Chondrocyte (in vitro differentiated cells): ENCODE results near the gene SFSWAP. TPM values are rescaled to one million over a fixed set of nuclear protein-coding genes. Genes with fewer than 3 reads are reported as not detected.

Experiments
- DNase-seq: peaks from one replicate; pipeline ENCODE4 v3.0.0; 2021; ENCODE audit warnings: mixed read lengths, low spot score
- H3K27ac Mint-ChIP-seq: one replicate; pipeline ENCODE4 v1.8.0; 2021; ENCODE audit warnings: mild to moderate bottlenecking, moderate library complexity, mixed read lengths; ENCODE audit not compliant: unreplicated experiment
- H3K27me3 Mint-ChIP-seq: 2 replicates; pipeline ENCODE4 v1.8.0; 2021; ENCODE audit warnings: low read depth, mixed read lengths
- H3K36me3 Mint-ChIP-seq: 2 replicates; pipeline ENCODE4 v1.8.0; 2021; ENCODE audit warnings: low read depth, mixed read lengths
- H3K4me1 Mint-ChIP-seq: 2 replicates; pipeline ENCODE4 v1.8.0; 2021; ENCODE audit warnings: low read depth, mild to moderate bottlenecking, mixed read lengths
- H3K4me3 Mint-ChIP-seq: one replicate; pipeline ENCODE4 v1.8.0; 2021; ENCODE audit warnings: mild to moderate bottlenecking, moderate library complexity, mixed read lengths; ENCODE audit not compliant: unreplicated experiment
- H3K9me3 Mint-ChIP-seq: 2 replicates; pipeline ENCODE4 v1.8.0; 2021; ENCODE audit warnings: low read depth, mixed read lengths
- total RNA-seq: library from RNA; stranded (reverse); gene quantifications from 3 replicates; pipeline ENCODE4 v1.2.1, GENCODE V29; 2021
- TF ChIP-seq, protein P1 (sequence below): fragments of 200-600 bp; sonication (generic); IDR thresholded peaks from 2 replicates; pipeline ENCODE4 v1.5.0; 2021; ENCODE audit warnings: antibody characterized with exemption, mild to moderate bottlenecking, moderate library complexity

Gene SFSWAP
- total RNA-seq, 1 donor from 2014 or later: 33.0 TPM

GRCh38 chr12:131829356-131829747, 118.5 kb downstream of the SFSWAP start:
- peak; percentile 91 for DNase-seq
- Mint-ChIP-seq H3K36me3 (no peaks in the 10 kb centered on the region), H3K9me3 (no peaks in the 10 kb centered on the region), H3K4me1 (peaks cover 8% of the 10 kb centered on the region), H3K4me3 (peak overlapping the region; percentile 64), H3K27ac (no peak overlapping the region), H3K27me3 (peaks cover 10% of the 10 kb centered on the region)
- TF ChIP-seq, protein P1, sequence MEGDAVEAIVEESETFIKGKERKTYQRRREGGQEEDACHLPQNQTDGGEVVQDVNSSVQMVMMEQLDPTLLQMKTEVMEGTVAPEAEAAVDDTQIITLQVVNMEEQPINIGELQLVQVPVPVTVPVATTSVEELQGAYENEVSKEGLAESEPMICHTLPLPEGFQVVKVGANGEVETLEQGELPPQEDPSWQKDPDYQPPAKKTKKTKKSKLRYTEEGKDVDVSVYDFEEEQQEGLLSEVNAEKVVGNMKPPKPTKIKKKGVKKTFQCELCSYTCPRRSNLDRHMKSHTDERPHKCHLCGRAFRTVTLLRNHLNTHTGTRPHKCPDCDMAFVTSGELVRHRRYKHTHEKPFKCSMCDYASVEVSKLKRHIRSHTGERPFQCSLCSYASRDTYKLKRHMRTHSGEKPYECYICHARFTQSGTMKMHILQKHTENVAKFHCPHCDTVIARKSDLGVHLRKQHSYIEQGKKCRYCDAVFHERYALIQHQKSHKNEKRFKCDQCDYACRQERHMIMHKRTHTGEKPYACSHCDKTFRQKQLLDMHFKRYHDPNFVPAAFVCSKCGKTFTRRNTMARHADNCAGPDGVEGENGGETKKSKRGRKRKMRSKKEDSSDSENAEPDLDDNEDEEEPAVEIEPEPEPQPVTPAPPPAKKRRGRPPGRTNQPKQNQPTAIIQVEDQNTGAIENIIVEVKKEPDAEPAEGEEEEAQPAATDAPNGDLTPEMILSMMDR: no peak

DNA sequence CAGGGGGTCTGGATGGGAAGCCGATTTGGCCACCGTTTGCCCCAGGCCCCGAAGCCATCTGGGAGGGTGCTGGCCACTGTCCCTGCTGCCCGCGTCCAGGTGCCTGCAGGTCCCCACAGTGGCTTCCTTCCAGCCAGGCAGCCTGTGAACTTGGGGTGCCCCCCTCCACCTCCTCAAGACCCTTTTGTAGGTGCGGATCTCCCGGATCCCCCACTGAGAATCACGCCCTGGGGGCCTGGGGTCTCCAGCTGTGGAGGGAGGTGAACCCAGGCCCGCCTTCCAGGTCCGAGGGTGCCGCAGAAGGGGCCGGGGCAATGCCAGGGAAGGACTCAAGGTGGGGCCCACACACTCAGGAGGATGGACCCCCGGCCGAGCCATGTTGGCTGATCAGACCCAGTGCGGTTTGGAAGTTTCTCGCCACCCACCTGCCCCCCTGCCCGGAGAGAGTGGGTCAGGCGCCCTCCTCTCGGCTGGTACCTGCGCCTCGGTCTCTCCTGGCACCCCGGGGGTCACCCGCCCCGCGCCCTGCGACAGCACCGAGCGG, 119.0 kb downstream of the SFSWAP start:
- Mint-ChIP-seq H3K27ac (no peak overlapping the region), H3K36me3 (no peaks in the 10 kb centered on the region), H3K27me3 (peaks cover 10% of the 10 kb centered on the region), H3K9me3 (no peaks in the 10 kb centered on the region), H3K4me1 (peaks cover 8% of the 10 kb centered on the region), H3K4me3 (peak overlapping the region; percentile 28)
- no peak for DNase-seq
- TF ChIP-seq, protein P1: no peak

DNA sequence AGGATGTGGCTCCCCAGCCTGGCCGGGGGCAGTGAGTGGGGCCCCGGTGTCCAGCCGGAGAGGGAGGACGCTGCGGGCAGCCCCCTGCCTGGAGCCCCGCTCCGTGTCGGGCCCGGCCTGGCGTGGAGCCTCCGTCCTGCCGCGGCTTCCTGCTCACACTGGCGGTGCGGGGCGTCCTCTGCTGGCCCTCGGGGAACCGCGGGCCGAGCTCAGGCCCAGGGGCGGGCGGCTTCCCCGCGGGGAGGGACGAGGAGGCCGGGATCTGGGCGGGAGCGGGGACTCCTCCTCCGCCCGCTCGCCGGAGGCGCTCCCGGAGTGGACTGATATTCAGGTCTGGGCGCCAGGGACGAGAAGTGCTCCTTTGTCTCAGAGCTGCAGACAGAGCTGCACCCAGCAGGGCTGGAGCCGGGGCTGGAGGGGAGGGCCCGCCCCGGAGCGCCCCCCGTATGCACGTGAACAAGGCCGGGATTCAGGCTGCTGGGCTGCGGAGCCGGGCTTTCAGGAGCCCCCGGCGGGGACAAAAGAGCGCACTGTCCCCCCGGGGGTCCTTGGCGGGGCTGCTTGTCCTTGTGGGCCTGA, 119.5 kb downstream of the SFSWAP start:
- Mint-ChIP-seq H3K36me3 (no peaks in the 10 kb centered on the region), H3K27me3 (peaks cover 10% of the 10 kb centered on the region), H3K27ac (no peak overlapping the region), H3K9me3 (no peaks in the 10 kb centered on the region), H3K4me1 (peaks cover 8% of the 10 kb centered on the region), H3K4me3 (peak overlapping the region; percentile 65)
- TF ChIP-seq, protein P1: peak; percentile 83
- peak; percentile 93 for DNase-seq

GRCh38 chr12:131830914-131831571, 120.2 kb downstream of the SFSWAP start:
- H3K27me3 Mint-ChIP-seq: peaks cover 10% of the 10 kb centered on the region
- TF ChIP-seq, protein P1: no peak
- no peaks in the 10 kb centered on the region for H3K9me3 Mint-ChIP-seq
- no peaks in the 10 kb centered on the region for H3K36me3 Mint-ChIP-seq
- no peak overlapping the region for H3K27ac Mint-ChIP-seq
- H3K4me3 Mint-ChIP-seq: peak overlapping the region; percentile 65
- peaks cover 8% of the 10 kb centered on the region for H3K4me1 Mint-ChIP-seq
- peak; percentile 73 for DNase-seq

GRCh38 chr12:131831635-131832041, 120.7 kb downstream of the SFSWAP start:
- H3K9me3 Mint-ChIP-seq: no peaks in the 10 kb centered on the region
- H3K4me1 Mint-ChIP-seq: peaks cover 8% of the 10 kb centered on the region
- H3K36me3 Mint-ChIP-seq: no peaks in the 10 kb centered on the region
- TF ChIP-seq, protein P1: no peak
- no peak overlapping the region for H3K27ac Mint-ChIP-seq
- DNase-seq: no peak
- no peak overlapping the region for H3K4me3 Mint-ChIP-seq
- peaks cover 10% of the 10 kb centered on the region for H3K27me3 Mint-ChIP-seq
